Ishikawa (cell line): ENCODE measurements around the gene AKT1.

ENCODE experiments used
- CEBPB ChIP-seq: IDR thresholded peaks from 2 replicates; pipeline ENCODE4 v1.6.1; 2012
- CREB1 ChIP-seq: IDR thresholded peaks from 2 replicates; pipeline ENCODE4 v1.6.1; 2012; ENCODE audit warnings: low read depth
- EGR1 ChIP-seq: IDR thresholded peaks from 2 replicates; pipeline ENCODE4 v1.6.1; 2012
- EP300 ChIP-seq: IDR thresholded peaks from 2 replicates; pipeline ENCODE4 v1.6.1; 2012; ENCODE audit warnings: borderline replicate concordance
- FOXM1 ChIP-seq: IDR thresholded peaks from 2 replicates; pipeline ENCODE4 v1.6.1; 2012; ENCODE audit warnings: low read depth, borderline replicate concordance
- MAX ChIP-seq: IDR thresholded peaks from 2 replicates; pipeline ENCODE4 v1.6.1; 2012
- NFIC ChIP-seq: IDR thresholded peaks from 2 replicates; pipeline ENCODE4 v1.6.1; 2012
- RAD21 ChIP-seq: IDR thresholded peaks from 2 replicates; pipeline ENCODE4 v1.6.1; 2012; ENCODE audit warnings: low read depth
- REST ChIP-seq: IDR thresholded peaks from 2 replicates; pipeline ENCODE4 v1.6.1; 2012; ENCODE audit warnings: low read depth, mild to moderate bottlenecking
- TAF1 ChIP-seq: IDR thresholded peaks from 2 replicates; pipeline ENCODE4 v1.6.1; 2012; ENCODE audit warnings: low read depth, mild to moderate bottlenecking
- TCF12 ChIP-seq: IDR thresholded peaks from 2 replicates; pipeline ENCODE4 v1.6.1; 2012; ENCODE audit warnings: low read depth
- TEAD4 ChIP-seq: IDR thresholded peaks from 2 replicates; pipeline ENCODE4 v1.6.1; 2012
- USF1 ChIP-seq: IDR thresholded peaks from 2 replicates; pipeline ENCODE4 v1.6.1; 2012
- YY1 ChIP-seq: IDR thresholded peaks from 2 replicates; pipeline ENCODE4 v1.6.1; 2012; ENCODE audit warnings: low read depth
- ZBTB7A ChIP-seq: IDR thresholded peaks from 2 replicates; pipeline ENCODE4 v1.6.1; 2012; ENCODE audit warnings: low read depth

The AKT1 gene

GRCh38 chr14:104730487-104730886 is 65.1 kb downstream of the AKT1 start:
- TF ChIP-seq TAF1 (no peak), TCF12 (no peak), USF1 (no peak), NFIC (no peak), ZBTB7A (no peak), CEBPB (no peak), EP300 (no peak), REST (no peak), TEAD4 (no peak), YY1 (no peak), RAD21 (no peak), MAX (no peak), FOXM1 (no peak)

- TF ChIP-seq CEBPB (no peak), ZBTB7A (no peak), EP300 (no peak), TCF12 (no peak), TEAD4 (no peak)
Measured at GRCh38 chr14:104729835-104730181, 65.7 kb downstream of the AKT1 start.

GRCh38 chr14:104728631-104729030 is 66.9 kb downstream of the AKT1 start:
- TF ChIP-seq TCF12 = no peak
- no peak for TF ChIP-seq USF1
- TF ChIP-seq TAF1 = no peak

GRCh38 chr14:104726600-104727451 is 68.7 kb downstream of the AKT1 start:
- TF ChIP-seq TCF12 (no peak), USF1 (no peak), REST (no peak), TAF1 (no peak), EP300 (no peak), ZBTB7A (no peak), CEBPB (no peak), MAX (no peak), EGR1 (no peak), FOXM1 (no peak), RAD21 (no peak), CREB1 (no peak), NFIC (no peak), TEAD4 (no peak), YY1 (no peak)

GRCh38 chr14:104725772-104726548 is 69.6 kb downstream of the AKT1 start:
- TF ChIP-seq CEBPB = no peak
- TF ChIP-seq EGR1 = no peak
- TF ChIP-seq ZBTB7A = no peak
- TF ChIP-seq CREB1 = no peak
- TF ChIP-seq FOXM1 = no peak
- TF ChIP-seq TAF1 = no peak
- TF ChIP-seq TEAD4 = no peak
